Astrocyte of the spinal cord (primary cell): ENCODE results near the gene FJX1.

ENCODE experiments used
- DNase-seq: peaks from one replicate; pipeline ENCODE4 v3.0.0; 2011; ENCODE audit warnings: low read depth, low spot score
- H3K4me3 ChIP-seq: 2 replicates; pipeline ENCODE4 v1.5.1; 2011; ENCODE audit warnings: low read depth, mild to moderate bottlenecking, low read length, moderate library complexity
- CTCF ChIP-seq: IDR thresholded peaks from 2 replicates; pipeline ENCODE4 v1.5.1; 2012; ENCODE audit warnings: low read depth, mild to moderate bottlenecking, low read length, inconsistent platforms
- in situ Hi-C: cut with HindIII; loops from 2 replicates; pipeline ENCODE4 v1.10.0; 2017; ENCODE audit warnings: low sequenced_read_pairs

The FJX1 gene

GRCh38 chr11:35583843-35584242 lies 34.4 kb upstream of the FJX1 start:
- TF ChIP-seq CTCF = no peak
- no peak overlapping the region for H3K4me3 ChIP-seq
- DNase-seq = no peak
- in situ Hi-C loops = no loop called here

- H3K4me3 ChIP-seq = no peak overlapping the region
- peak; percentile 45 for DNase-seq
- in situ Hi-C loops = no loop called here
- no peak for TF ChIP-seq CTCF
Measured at GRCh38 chr11:35584321-35584720, 33.9 kb upstream of the FJX1 start.

- DNase-seq = no peak
- H3K4me3 ChIP-seq = no peak overlapping the region
- TF ChIP-seq CTCF = no peak
- in situ Hi-C loops = no loop called here
Measured at GRCh38 chr11:35585416-35585815, 32.8 kb upstream of the FJX1 start.

- in situ Hi-C loops = no loop called here
- H3K4me3 ChIP-seq = no peak overlapping the region
- TF ChIP-seq CTCF = no peak
- no peak for DNase-seq
Measured at GRCh38 chr11:35586222-35586621, 32.0 kb upstream of the FJX1 start.

- no peak overlapping the region for H3K4me3 ChIP-seq
- in situ Hi-C loops = no loop called here
- TF ChIP-seq CTCF = no peak
- DNase-seq = no peak
Measured at GRCh38 chr11:35587972-35588371, 30.3 kb upstream of the FJX1 start.

- DNase-seq = peak; percentile 69
- in situ Hi-C loops = no loop called here
- no peak overlapping the region for H3K4me3 ChIP-seq
- TF ChIP-seq CTCF = no peak
Measured at GRCh38 chr11:35588627-35589026, 29.6 kb upstream of the FJX1 start.

- TF ChIP-seq CTCF = no peak
- DNase-seq = no peak
- H3K4me3 ChIP-seq = no peak overlapping the region
- in situ Hi-C loops = no loop called here
Measured at GRCh38 chr11:35589281-35589680, 29.0 kb upstream of the FJX1 start.
